Upper lobe of left lung (tissue), 6 donors: ENCODE results near the gene VAV2. TPM values are rescaled to one million over a fixed set of nuclear protein-coding genes. Genes with fewer than 3 reads are reported as not detected.

Source experiments
- ATAC-seq, 2 donors: fragments of 200-7000 bp; cut with Tn5 transposase; one replicate each; pipeline ENCODE4 v1.9.1; 2022; ENCODE audit warnings: mild to moderate bottlenecking in 2 of 2, moderate library complexity in 2 of 2; ENCODE audit not compliant: low FRiP score in 2 of 2
- DNase-seq, 2 donors: peaks; one replicate each; pipeline ENCODE4 v3.0.0-alpha.2; 2019 to 2020
- H3K27ac ChIP-seq, 4 donors: fragments of 200-600 bp; sonication (generic); one replicate each; pipeline ENCODE4 v1.5.1; 2016 to 2019
- H3K27me3 ChIP-seq, 4 donors: fragments of 200-600 bp; sonication (generic); one replicate each; pipeline ENCODE4 v1.5.1; 2017 to 2019
- H3K36me3 ChIP-seq, 4 donors: fragments of 200-600 bp; sonication (generic); one replicate each; pipeline ENCODE4 v1.5.1; 2016 to 2019
- H3K4me1 ChIP-seq, 4 donors: fragments of 200-600 bp; sonication (generic); one replicate each; pipeline ENCODE4 v1.5.1; 2018 to 2019
- H3K4me3 ChIP-seq, 4 donors: fragments of 200-600 bp; sonication (generic); one replicate each; pipeline ENCODE4 v1.5.1; 2017 to 2019; ENCODE audit warnings: mild to moderate bottlenecking in 2 of 4, moderate library complexity in 1 of 4
- H3K9me3 ChIP-seq, 4 donors: fragments of 200-600 bp; sonication (generic); one replicate each; pipeline ENCODE4 v1.5.1; 2018 to 2019
- EP300 ChIP-seq, 4 donors: sonication (generic); formaldehyde crosslinking; IDR thresholded peaks; one replicate each; pipeline ENCODE4 v1.5.1; 2017; ENCODE audit warnings: antibody characterized with exemption in 4 of 4, control low read depth in 2 of 4
- POLR2A ChIP-seq, 4 donors: fragments of 450-650 bp; IDR thresholded peaks; one replicate each; pipeline ENCODE4 v1.5.1; 2016 to 2017; ENCODE audit warnings: antibody characterized with exemption in 4 of 4, mild to moderate bottlenecking in 2 of 4
- POLR2AphosphoS5 ChIP-seq, 2 donors: sonication (generic); formaldehyde crosslinking; IDR thresholded peaks; one replicate each; pipeline ENCODE4 v1.5.1; 2017; ENCODE audit warnings: antibody characterized with exemption in 2 of 2
- WGBS, 2 donors: methylation state at CpG; one replicate each; pipeline ENCODE4 v1.1.5; 2017 to 2018; 5-methylcytosine and 5-hydroxymethylcytosine counted together
- total RNA-seq, 6 donors: library from RNA; depleted of rRNA in 4 of 6; stranded (reverse); fragments of >200 nt in 4 of 6; gene quantifications; one replicate each; pipeline versions ENCODE4 v1.1.0 to v1.2.1, GENCODE V29; 2016 to 2021
- TF ChIP-seq, protein P1 (sequence below), 6 experiments: fragments of 450-650 bp in 4 of 6; fragments of 200-600 bp in 2 of 6; sonication (generic) in 2 of 6; IDR thresholded peaks; one replicate each; pipeline ENCODE4 v1.5.1; 2016 to 2019; ENCODE audit warnings: antibody characterized with exemption in 6 of 6
- donor health status: DM: no; HTN: no; CAD: no; lungs with moderate emphysema.
- donor health status: DM: no; HTN: yes; CAD: no; lungs with severe emphysema.

VAV2 gene
- total RNA-seq, 6 donors from 2014 or later, result 12.0 to 38.8 (median 22.0) TPM

DNA sequence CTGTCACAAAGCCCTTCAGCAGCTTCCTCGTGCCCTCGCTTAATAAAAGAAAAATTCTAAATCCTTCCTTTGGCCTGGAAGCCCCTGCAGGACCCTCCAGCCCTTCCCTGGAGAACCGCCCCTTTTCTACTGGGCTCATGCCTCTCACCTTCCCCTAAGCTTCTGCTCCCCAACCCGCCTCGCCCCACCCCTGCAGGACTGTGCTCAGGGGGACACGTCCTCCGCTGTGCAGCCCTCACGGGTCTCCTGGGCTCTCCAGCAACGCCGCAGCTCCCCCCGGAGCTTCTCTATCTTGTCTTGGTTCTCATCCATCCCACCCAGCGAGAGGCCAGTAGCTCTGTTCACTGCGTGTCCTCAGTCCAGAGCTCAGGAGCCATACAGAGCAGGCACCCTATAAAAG is 188.4 kb downstream of the VAV2 start:
- DNase-seq, result peak in 1 of 2 donors; percentile 40
- Histone ChIP-seq H3K4me1 (no peaks in the 10 kb centered on the region), H3K4me3 (no peak overlapping the region), H3K9me3 (no peaks in the 10 kb centered on the region), H3K36me3 (peaks cover 0 to 44% (median 25%) of the 10 kb centered on the region in 4 donors), H3K27ac (no peak overlapping the region), H3K27me3 (no peaks in the 10 kb centered on the region)
- WGBS, 2 donors, result 87 to 91% methylated on average over 13 of the region's 13 CpGs
- TF ChIP-seq POLR2A (IDR thresholded peaks at IDR 0.05) (no peak), EP300 (IDR thresholded peaks at IDR 0.05) (no peak)
- no peak for ATAC-seq

DNA sequence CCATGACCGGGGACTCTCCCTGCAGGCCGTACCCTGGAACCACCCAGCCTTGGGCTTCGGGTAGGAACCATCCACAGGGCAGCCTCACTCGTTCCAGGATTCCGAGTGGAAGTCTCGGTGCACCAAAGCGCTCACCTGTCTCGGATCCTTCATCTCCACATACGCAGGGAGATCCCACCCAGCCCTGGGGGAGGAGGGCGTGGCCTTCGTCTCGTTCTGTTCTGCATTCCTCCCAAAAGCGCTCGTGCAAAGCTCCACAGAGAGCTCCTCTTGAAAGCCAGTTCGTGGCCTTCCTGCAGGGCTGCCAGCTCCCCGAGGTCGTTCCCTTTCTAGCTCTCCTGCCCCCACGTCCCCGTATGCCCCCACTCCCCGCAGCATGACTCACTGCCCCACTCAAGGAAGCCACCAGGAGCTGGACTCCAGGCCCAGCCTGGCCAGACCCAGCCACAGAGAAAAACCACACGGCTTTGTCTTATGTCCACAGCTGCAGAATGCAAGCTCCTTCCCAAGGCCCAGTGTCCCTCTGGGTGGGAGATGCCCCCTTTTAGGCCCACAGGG is 189.0 kb downstream of the VAV2 start:
- 57 to 73% methylated on average over 11 to 21 of the region's 21 CpGs for WGBS, 2 donors

DNA sequence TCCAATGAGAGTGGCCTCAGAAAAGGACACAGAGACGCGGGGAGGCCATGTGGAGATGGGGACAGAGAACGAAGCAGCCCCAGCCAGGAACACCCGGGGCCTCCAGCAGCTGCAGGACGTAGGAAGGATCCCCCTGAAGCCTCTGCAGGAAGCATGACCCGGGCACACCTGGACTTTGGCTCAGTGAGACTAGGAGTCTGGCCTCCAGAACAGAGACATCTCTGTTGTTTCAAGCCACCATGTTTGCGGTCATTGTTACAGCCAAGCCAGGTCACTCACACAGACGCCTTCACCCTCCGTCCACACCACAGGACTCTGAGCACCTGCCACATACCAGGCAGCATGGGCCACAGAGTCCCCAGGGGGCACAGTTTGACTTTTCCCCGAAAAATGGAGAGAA is 190.4 kb downstream of the VAV2 start:
- H3K4me1 ChIP-seq, result no peaks in the 10 kb centered on the region

More for the DNA sequence above, 189.0 kb downstream of the VAV2 start:
- Histone ChIP-seq H3K27ac (no peak overlapping the region), H3K36me3 (peaks cover 0 to 38% (median 24%) of the 10 kb centered on the region in 4 donors), H3K27me3 (no peaks in the 10 kb centered on the region), H3K9me3 (no peaks in the 10 kb centered on the region), H3K4me1 (no peaks in the 10 kb centered on the region), H3K4me3 (no peak overlapping the region)
- ATAC-seq, result no peak
- no peak for TF ChIP-seq POLR2A (IDR thresholded peaks at IDR 0.05)
- TF ChIP-seq EP300 (IDR thresholded peaks at IDR 0.05), result no peak
- TF ChIP-seq POLR2AphosphoS5 (IDR thresholded peaks at IDR 0.05), result no peak
- TF ChIP-seq, protein P1, sequence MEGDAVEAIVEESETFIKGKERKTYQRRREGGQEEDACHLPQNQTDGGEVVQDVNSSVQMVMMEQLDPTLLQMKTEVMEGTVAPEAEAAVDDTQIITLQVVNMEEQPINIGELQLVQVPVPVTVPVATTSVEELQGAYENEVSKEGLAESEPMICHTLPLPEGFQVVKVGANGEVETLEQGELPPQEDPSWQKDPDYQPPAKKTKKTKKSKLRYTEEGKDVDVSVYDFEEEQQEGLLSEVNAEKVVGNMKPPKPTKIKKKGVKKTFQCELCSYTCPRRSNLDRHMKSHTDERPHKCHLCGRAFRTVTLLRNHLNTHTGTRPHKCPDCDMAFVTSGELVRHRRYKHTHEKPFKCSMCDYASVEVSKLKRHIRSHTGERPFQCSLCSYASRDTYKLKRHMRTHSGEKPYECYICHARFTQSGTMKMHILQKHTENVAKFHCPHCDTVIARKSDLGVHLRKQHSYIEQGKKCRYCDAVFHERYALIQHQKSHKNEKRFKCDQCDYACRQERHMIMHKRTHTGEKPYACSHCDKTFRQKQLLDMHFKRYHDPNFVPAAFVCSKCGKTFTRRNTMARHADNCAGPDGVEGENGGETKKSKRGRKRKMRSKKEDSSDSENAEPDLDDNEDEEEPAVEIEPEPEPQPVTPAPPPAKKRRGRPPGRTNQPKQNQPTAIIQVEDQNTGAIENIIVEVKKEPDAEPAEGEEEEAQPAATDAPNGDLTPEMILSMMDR (IDR thresholded peaks at IDR 0.05), result no peak
- peak in 1 of 2 donors; percentile 34 for DNase-seq

DNA sequence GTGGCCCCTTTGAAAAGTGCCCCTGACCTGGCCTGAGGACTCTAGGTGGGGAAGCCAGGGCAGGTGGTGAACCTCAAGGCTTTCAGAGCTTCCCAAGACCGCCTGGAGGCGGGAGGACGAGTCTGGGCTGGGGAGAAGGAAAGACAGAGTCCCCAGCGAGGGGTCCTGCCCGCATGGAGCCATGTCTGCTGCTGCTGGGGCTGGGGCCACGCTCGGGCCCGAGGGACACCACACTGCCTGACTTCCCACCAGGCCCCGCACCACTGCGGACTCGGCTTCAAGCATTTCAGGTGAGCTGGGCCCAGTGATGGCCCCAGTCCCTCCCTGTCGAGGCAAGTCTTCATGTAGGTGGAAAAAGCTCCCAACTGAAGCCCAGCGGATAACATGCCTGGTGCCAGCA is 191.9 kb downstream of the VAV2 start:
- Histone ChIP-seq H3K4me3 (no peak overlapping the region), H3K4me1 (no peaks in the 10 kb centered on the region), H3K27me3 (no peaks in the 10 kb centered on the region), H3K9me3 (no peaks in the 10 kb centered on the region), H3K27ac (no peak overlapping the region), H3K36me3 (peaks cover 0 to 16% (median 5%) of the 10 kb centered on the region in 4 donors)
- ATAC-seq (no peak), DNase-seq (peak in 1 of 2 donors; percentile 76)
- 96 to 98% methylated on average over 12 to 13 of the region's 13 CpGs for WGBS, 2 donors
- no peak for TF ChIP-seq POLR2AphosphoS5 (IDR thresholded peaks at IDR 0.05)
- TF ChIP-seq, protein P1 (IDR thresholded peaks at IDR 0.05), result no peak
- TF ChIP-seq POLR2A (IDR thresholded peaks at IDR 0.05), result no peak

More for the DNA sequence above, 190.4 kb downstream of the VAV2 start:
- ATAC-seq, result no peak
- WGBS, 2 donors, result 84 to 92% methylated on average over 10 of the region's 10 CpGs
- no peaks in the 10 kb centered on the region for H3K27me3 ChIP-seq
- DNase-seq, result no peak
- H3K9me3 ChIP-seq, result no peaks in the 10 kb centered on the region
- H3K36me3 ChIP-seq, result peaks cover 0 to 24% (median 13%) of the 10 kb centered on the region in 4 donors
- no peak for TF ChIP-seq POLR2A (IDR thresholded peaks at IDR 0.05)
- TF ChIP-seq POLR2AphosphoS5 (IDR thresholded peaks at IDR 0.05), result no peak
- TF ChIP-seq, protein P1 (IDR thresholded peaks at IDR 0.05), result no peak
- no peak overlapping the region for H3K4me3 ChIP-seq
- no peak overlapping the region for H3K27ac ChIP-seq

DNA sequence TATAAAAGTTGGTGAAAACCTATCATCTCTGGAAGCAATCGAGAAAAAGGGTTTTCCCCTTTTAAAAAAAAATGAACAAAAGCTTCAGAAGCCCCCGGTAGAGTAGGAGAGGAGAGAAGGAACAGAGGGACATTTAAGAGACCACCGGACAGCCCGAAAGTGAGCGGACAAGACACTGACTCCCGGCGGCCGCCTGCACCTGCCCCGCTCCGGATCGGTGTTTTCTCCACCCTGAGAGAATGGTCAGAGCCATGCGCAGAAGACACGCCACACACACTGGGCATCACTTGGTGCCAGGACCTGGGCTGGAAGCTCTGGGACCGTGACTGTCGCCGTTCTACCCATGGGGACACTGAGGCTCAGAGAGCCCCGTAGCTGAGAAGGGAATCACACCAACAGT is 192.4 kb downstream of the VAV2 start:
- ATAC-seq, result no peak
- no peaks in the 10 kb centered on the region for H3K27me3 ChIP-seq
- no peaks in the 10 kb centered on the region for H3K9me3 ChIP-seq
- peaks cover 0 to 16% (median 3%) of the 10 kb centered on the region in 4 donors for H3K36me3 ChIP-seq
- 92% methylated on average over 14 to 17 of the region's 17 CpGs for WGBS, 2 donors
- TF ChIP-seq EP300 (IDR thresholded peaks at IDR 0.05) (no peak), POLR2A (IDR thresholded peaks at IDR 0.05) (no peak), POLR2AphosphoS5 (IDR thresholded peaks at IDR 0.05) (no peak)
- TF ChIP-seq, protein P1 (IDR thresholded peaks at IDR 0.05), result no peak
- H3K4me3 ChIP-seq, result no peak overlapping the region
- peak in 1 of 2 donors; percentile 64 for DNase-seq
- no peak overlapping the region for H3K27ac ChIP-seq
- H3K4me1 ChIP-seq, result no peaks in the 10 kb centered on the region
